ENCODE results near the gene KRTAP10-7.
A peak's percentile ranks its signal among the peaks of the same experiment; 100 is the strongest.
"Not testable (repeated sequence)": the region's sequence is repeated elsewhere in the genome, so short reads cannot be mapped to it uniquely, and the experiment has no call there.

Gene KRTAP10-7, protein sequence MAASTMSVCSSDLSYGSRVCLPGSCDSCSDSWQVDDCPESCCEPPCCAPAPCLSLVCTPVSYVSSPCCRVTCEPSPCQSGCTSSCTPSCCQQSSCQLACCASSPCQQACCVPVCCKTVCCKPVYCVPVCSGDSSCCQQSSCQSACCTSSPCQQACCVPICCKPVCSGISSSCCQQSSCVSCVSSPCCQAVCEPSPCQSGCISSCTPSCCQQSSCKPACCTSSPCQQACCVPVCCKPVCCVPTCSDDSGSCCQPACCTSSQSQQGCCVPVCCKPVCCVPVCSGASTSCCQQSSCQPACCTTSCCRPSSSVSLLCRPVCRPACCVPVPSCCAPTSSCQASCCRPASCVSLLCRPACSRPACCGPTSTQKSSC

DNA sequence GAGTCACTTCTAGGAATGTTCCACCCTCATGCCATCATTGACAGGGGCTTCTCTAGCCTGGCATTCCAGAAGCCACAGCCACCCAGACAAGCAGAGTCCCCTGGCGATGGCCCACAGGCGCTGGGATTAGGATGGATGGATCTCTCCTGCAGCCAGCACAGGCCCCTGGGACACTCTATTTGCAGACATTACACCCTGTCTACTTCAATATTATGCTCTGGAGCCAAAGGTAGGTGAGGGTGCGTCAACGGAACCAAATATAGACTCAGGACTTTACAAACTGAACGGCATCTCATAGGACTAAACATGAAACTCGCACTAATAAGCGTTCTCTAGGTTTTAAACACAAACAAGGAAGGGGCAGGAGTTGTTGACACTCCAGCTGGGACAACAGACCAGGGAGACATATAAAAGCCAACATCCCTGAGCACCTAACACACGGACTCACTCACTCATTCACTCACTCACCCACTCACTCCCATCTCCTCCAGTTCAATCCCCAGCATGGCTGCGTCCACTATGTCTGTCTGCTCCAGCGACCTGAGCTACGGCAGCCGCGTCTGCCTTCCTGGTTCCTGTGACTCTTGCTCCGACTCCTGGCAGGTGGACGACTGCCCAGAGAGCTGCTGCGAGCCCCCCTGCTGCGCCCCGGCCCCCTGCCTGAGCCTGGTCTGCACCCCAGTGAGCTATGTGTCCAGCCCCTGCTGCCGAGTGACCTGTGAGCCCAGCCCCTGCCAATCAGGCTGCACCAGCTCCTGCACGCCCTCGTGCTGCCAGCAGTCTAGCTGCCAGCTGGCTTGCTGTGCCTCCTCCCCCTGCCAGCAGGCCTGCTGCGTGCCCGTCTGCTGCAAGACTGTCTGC lies at the start of gene KRTAP10-7:
TSS of gene KRTAP10-7 (plus strand) at position 480 of the 861 bp plus-strand sequence. CDS start at position 505, 25 bp downstream.
- not testable (repeated sequence) for DNase-seq

DNA sequence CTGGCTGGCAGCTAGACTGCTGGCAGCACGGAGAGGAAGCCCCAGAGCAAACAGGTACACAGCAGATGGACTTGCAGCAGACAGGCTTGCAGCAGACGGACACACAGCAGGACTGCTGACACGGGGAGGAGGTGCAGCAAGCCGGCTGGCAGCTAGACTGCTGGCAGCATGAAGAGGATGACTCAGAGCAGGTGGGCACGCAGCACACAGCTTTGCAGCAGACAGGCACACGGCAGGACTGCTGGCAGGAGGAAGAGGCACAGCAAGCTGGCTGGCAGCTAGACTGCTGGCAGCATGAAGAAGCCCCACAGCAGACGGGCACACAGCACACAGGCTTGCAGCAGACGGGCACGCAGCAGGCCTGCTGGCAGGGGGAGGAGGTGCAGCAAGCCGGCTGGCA lies 49.6 kb upstream of the KRTAP10-7 start:
- peak in 1 of 14 donors; percentile 16 for DNase-seq

DNA sequence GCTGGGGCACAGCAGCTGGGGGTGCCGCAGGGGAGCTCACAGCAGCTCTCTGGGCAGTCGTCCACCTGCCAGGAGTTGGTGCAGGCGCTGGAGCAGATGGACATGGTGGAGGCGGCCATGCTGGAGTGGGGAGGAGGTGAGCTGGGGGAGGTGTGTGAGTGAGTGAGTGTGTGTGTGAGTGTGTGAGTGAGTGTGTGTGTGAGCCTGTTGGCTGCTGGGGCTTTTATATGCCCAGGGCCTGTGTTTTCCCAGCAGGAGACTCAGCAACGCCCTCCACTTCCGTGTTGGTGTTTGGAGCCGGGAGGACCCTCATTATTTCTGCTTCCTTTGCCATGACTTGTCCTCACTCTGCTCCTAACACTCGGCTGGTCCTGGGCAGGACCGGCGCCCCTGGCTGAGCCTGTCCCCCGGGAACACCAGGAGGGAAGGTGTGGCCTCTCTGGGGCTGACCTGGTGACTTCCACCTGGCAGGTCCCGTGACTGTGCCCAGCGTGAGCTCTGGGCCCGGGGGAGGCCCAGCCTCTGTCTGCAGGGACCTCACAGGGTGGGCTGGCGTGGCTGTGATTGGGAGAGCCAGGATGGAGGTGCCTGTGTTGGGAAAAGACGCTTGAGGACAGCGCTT lies 48.9 kb upstream of the KRTAP10-7 start, which contains the start of gene KRTAP10-2:
TSS of gene KRTAP10-2 (minus strand) at position 166 of the 622 bp plus-strand sequence. CDS start at position 119, 47 bp downstream.
- no peak for DNase-seq

DNA sequence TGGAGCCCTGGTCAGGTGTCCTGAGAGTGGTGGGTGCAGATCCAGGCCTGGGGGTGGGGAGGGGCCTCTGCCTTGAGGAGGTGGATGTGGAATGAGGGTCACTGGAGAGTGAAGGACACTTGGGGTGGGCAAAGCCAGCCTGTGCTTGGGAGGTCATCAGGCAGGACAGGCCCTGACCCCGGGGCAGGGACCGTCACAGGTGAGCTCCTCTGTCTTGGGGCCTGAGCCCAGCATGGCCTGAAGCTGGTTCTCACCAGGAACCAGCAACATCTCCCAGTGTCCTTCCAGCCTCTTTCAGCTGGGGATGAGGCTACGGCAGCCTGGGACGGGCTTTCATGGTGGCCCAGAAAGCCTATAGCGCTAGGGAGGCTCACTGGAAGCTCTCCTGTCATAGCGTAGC lies 48.3 kb upstream of the KRTAP10-7 start:
- DNase-seq = no peak

DNA sequence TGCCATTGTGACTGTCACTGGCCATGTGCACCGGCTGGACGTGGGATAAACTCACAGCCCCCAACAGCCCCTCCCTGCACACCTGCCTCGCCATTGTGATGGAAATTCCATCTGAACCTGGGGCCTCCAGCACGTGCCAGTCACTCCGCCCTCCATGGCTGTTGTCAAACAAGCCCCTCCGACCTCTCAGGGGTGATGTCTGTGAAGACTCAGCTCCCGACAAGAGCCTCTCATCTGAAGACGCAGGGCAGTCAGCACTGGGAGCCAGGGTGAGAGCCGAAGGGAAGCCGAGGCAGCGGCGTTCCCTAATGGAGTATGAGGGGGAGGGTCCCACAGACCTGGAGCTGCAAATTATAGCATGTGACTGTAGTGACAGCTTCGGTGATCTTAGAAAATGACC lies 47.7 kb upstream of the KRTAP10-7 start:
- DNase-seq = no peak

DNA sequence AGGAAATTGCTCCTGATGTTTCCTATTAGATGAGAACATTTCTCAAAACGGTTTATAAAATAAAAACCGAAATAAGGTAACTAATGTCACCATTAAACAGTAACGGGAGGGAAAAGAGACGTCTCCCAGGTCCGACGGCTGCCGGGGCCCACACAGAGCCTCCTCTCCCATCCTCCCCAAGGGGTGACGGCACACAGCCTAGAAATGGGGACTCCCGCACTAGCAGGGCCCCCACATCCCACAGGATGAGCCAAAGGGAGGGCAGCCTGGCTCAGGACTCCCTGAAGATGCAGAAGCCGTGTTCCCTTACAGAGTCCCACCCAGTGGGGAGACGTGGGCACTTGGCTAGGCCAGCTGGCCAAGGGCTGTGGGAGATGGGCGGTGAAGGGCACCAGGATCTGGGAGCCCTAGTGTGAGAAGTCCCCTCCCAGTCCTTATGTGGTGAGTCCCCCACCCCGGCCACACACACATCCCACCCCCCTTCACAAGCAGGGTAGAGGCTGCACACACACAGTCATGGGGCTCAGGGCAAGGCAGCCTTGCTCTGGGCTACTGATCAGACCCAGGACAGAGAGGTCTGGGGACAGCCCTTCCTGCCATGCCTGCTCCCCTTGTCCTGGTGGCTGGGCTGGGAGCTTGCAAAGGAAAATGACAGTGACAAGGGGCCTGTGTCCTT lies 45.1 kb upstream of the KRTAP10-7 start:
- no peak for DNase-seq

DNA sequence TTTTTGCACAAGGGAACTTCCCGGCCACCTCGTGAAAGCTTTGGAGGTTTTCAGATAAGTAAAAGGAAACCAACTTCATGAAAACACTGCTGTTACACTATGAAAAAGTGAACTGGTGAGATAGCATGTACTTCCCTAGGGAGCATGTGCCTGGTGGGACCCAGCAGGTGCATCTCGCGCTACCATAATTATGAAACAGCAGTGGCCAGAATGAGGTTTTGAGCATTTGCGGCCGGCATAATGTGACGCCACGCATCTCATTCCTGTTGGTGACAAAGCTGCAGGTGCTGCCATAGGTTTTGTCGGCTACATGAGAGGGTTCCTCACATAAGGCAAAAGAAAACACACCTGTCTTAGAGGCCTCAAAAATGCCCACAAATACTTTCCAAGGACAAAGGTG lies 43.5 kb upstream of the KRTAP10-7 start:
- no peak for DNase-seq

DNA sequence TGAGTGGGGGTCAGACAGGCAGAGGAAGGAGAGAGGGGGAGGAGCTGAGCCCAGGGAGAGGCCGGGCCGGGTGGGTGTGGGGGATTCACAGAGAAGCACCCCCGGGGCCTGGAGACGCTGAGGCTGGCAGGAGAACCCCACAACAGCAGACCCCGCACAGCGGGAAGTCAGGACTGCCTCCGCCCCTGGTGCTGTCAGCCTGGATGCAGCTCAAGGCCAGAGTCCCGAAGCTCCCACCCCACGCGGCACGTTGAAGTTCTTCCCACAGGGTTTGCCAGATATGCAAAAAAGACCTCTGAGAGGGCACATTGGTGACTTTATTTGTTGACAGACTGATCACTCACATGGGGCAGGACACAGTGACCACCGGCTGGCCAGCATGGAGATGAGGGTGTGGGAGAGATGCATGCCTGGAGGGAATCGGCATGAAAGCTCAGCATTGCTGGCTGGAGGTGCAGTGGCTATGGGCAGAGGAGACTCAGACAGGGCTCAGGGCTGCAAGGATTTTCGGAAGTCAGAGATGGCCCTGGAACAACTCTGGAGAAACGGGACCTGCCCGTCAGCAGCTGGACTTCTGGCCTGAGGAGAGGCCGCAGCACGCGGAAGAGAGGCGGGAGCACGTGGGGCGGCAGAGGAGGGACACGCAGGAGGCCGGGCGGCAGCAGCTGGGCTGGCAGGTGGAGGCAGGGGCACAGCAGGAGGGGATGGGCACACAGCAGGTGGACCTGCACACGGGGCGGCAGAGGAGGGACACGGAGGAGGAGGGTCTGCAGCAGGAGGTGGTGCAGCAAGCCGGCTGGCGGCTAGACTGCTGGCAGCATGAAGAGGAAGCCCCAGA lies 42.7 kb upstream of the KRTAP10-7 start:
- no peak for DNase-seq

DNA sequence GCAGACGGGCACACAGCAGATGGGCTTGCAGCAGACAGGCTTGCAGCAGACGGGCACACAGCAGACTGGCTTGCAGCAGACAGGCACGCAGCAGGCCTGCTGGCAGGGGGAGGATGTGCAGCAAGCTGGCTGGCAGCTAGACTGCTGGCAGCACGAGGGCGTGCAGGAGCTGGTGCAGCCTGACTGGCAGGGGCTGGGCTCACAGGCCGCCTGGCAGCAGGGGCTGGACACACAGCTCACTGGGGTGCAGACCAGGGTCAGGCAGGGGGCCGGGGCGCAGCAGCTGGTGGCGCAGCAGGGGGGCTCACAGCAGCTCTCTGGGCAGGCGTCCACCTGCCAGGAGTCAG lies 42.1 kb upstream of the KRTAP10-7 start:
- DNase-seq = not testable (repeated sequence)

DNA sequence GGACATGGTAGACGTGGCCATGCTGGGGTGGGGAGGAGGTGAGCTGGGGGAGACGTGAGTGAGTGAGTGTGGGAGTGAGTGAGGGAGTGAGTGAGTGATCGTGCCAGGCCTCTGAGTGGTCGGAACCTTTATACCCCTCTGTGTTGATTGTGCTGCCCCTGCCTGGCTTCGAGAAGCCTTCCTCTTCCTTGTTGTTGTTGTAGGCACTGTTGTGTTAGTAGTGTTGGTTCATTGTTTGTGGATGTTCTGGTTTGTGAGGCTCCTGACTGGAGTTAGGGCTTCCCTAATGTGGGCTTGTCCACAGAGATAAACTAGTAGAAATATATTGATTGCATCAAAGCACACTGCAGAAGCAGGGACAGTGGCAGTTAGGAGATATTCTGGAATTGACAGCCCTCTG lies 41.7 kb upstream of the KRTAP10-7 start, which contains the start of gene KRTAP10-3:
TSS of gene KRTAP10-3 (minus strand) at position 101 of the 400 bp plus-strand sequence. CDS start at position 21, 80 bp downstream.
- no peak for DNase-seq

DNA sequence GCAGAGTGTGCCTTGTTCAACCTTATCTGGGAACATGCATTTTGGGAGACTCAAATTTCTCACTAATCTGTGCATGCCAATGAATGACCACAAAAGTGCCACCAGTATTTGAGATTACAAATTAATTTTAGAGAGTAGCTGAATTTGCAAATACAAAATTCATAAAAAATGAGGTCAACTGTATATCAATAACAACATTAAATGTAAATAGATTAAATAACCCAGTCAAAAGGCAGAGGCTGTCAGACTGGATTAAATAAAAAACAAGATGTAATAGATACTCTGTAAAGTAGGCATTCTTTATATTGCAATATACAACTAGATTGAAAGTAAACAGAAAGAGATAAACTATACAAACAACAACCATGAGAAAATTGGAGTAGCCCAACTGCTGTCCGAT lies 36.3 kb upstream of the KRTAP10-7 start:
- no peak for DNase-seq

DNA sequence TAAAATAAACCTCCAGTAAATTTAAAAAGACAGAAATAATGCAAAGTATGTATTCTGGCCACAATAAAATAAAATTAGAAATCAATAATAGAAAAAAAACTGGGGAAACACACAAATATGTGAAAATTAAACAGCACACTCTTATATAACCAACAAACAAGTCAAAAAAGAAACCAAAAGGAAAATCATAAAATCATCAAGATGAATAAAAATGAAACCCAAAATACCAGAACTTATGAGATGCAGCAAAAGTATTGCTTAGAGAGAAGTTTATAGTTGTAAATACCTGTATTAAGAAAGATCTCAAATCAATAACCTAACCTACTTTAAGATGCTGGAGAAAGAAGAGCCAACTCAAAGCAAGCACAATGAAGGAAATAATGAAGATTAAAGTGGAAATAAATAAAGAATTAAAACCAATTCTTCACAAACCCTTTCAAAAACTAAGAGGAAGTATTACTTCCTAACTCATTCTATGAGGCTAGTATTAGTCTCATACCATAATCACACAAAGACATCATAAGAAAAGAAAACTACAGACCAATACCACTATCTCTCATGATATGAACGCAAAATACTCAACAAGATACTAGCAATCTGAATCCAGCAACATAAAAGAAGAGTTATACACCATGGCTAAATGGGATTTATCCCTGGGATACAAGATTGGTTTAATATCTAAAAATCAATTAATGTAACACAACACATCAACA lies 35.4 kb upstream of the KRTAP10-7 start:
- no peak for DNase-seq

DNA sequence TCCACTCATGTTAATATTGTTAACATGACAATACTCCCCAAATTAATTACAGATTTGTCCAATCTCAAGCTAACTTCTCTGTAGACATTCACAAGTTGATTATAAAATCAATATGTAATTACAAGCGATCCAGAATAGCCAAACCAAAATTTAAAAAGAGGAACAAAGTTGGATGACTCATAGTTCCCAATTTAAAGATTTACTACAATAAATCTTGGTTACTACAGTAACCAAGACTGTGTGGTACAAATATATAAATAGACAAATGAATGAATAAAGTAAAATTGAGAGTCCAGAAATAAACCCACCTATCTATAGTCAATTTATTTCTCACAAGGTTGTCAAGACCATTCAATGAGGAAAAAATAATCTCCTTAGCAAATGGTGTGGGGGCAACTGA lies 34.0 kb upstream of the KRTAP10-7 start:
- DNase-seq = no peak

DNA sequence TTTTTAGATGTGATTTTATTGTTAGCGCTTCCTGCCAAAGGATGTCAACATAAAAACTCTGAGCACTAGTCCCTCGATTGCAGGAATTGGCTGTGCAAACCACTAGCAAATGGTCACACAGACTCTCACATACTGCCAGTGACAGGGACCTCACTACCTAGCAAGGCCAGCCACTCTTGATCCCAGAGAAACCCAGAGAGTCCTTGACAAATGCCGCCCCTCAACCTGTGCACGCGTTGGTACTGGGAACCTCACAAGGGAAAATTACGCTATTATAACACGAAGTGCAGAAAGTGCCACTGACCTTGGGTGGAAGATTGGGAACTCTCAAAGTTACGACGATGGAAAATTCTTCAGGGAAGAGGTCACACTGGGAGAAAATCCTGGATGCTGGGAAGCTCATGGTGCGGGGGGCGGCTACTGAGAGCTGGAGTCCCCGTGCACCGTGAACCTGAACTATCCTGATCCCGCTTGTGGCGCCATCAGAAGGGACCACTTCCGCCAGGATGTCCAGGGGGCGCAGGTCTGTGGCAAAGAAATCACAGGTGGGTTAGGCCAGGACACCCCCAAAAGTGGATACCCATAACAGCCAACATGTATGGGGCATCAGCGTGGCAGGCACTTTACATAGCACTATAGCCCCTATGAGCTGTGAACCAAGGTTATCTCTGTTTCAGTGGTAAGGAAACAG lies 32.8 kb upstream of the KRTAP10-7 start:
- no peak for DNase-seq

DNA sequence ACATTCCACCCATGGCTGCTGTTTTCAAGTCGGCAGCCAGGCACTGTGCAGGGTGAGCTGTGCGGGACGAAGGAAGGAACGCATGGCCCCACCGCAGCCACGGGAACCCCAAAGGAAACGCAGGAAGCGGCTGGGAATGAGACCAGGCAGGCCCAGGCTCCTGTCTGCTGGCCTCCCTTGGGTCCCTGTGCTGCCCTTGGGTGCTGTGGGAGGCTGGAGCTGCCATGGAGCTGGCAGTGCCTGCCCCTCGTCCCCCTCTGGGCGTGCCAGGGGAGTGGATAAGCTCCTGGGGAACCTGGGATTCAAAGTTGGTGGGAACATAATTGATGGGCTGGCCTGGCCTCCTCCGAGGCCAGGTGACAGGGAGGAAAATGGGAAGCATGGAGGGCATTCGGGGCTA lies 32.1 kb upstream of the KRTAP10-7 start:
- no peak for DNase-seq

DNA sequence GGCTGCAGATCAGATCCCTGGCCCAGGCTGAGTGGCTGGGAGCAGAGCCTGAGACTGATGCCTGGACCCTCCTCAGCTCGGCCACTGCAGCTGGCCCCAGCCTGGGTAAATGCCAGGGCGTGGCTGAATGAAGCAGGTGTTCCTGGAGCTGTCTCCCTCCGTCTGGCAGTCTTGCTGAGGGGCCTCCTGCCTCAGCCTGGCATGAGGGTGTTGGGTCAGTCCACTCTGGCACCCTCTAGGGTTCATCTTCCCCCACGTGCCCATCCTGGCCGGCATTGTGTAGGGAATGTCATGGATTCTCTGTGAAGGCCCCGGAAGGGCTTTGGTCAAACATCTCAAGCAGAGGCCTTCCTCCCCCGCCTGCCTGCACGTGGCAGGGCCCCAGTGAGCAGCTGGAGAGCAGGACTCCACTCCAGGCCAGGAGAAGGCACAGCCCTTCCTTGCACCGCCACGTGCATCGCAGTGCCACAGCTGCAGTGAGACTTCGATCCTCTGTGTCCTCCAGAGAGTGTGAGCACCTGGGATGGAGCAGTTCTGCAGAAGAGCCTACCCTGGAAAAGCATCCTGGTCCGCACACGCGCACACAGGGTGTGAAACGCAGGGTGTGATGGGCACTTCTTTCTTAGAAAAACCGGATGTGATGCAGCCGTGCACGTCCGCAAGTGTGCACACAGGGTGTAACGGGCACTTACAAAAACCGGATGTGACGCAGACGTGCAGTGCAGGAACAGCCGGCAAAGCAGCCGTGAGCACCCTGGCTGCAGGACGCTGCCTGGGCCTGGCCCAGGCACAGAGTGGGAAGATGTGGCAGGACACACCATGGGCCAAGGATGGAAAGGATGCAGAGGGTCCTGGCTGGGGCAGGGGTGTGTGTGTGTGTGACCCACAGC lies 31.5 kb upstream of the KRTAP10-7 start:
- no peak for DNase-seq

DNA sequence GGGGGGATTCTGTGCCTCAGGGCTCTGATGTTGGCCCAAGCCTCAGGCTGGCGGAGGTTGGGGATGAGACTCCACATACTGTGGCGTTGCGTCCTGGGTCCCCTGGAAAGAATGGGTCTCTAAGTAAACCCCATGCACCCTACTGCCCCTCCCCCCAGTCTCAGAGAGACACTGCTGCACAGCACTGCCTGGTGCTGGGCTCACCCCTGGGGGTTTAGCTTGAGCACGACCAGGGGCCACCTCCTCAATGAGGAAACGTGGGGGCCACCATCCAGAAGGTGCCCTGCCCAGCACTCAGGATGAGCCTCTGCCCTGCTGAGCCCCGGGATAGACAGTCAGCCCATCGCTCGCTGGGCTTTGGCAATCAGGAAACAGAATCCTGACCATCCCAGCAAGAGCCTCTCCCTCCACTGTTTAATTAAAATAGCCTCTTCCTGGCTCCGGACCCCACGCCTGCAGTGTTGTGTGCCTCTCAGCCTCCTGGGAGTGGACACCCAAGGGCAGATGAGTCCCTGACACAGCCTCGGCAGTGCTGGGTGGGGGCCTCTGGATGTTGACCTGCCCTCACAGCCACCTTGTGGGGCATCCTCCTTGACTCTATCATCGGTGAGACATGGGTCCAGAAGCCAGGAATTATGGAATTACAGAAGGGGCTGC lies 30.4 kb upstream of the KRTAP10-7 start:
- DNase-seq = no peak

DNA sequence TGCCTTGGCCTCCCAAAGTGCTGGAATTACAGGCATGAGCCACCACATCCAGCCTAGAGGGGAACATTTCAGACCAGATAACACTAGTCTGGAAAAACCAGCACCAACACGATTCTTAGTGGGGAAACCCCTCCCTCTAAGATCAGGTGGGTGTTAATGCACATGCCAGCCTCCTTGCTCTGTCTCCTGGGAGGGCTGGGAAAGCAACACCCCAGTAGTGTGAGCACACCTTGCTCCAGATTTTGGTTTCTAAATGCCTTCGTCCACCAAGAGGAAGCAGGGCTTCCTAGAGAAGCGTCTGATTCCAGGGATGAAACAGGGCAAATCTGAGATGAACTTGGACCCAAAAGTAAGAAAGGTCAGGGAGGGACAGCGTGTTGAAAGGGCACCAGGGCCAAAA lies 29.1 kb upstream of the KRTAP10-7 start:
- no peak for DNase-seq

All from C1 segment of cervical spinal cord (tissue), 14 donors.